GM12878 (cell line): Measurements from ENCODE around the gene PRKAA1. TPM values are rescaled to one million over a fixed set of nuclear protein-coding genes. Genes with fewer than 3 reads are reported as not detected.

Source experiments
- BHLHE40 ChIP-seq, 2 experiments: fragments of 450-650 bp in 1 of 2; IDR thresholded peaks; 2 replicates each; pipeline ENCODE4 v1.6.1; 2011 to 2017; ENCODE audit warnings: low read depth in 2 of 2, borderline replicate concordance in 1 of 2, improper control_type of control experiment in 1 of 2, low read length in 1 of 2, mild to moderate bottlenecking in 1 of 2
- BMI1 ChIP-seq: fragments of 450-650 bp; IDR thresholded peaks from 2 replicates; pipeline ENCODE4 v1.6.1; 2016; ENCODE audit warnings: mild to moderate bottlenecking, moderate library complexity, borderline replicate concordance
- CHD4 ChIP-seq: fragments of 200-600 bp; sonication (generic); IDR thresholded peaks from 2 replicates; pipeline ENCODE4 v1.6.1; 2016; ENCODE audit warnings: mild to moderate bottlenecking
- E4F1 ChIP-seq: fragments of 450-650 bp; IDR thresholded peaks from 2 replicates; pipeline ENCODE4 v1.6.1; 2018; ENCODE audit warnings: borderline replicate concordance, mild to moderate bottlenecking; ENCODE audit not compliant: partially characterized antibody
- EP300 ChIP-seq, 2 experiments: fragments of 150-350 bp in 1 of 2; IDR thresholded peaks; 2 replicates each; pipeline ENCODE4 v1.6.1; 2011 to 2012; ENCODE audit warnings: low read depth in 2 of 2, low read length in 2 of 2, borderline replicate concordance in 1 of 2, improper control_type of control experiment in 1 of 2, inconsistent platforms in 1 of 2; ENCODE audit not compliant: control insufficient read depth in 1 of 2
- HDAC6 ChIP-seq: fragments of 200-600 bp; sonication (generic); IDR thresholded peaks from one replicate; pipeline ENCODE4 v1.8.0; 2017; ENCODE audit warnings: antibody characterized with exemption; ENCODE audit not compliant: unreplicated experiment
- MEF2B ChIP-seq: fragments of 450-650 bp; IDR thresholded peaks from 2 replicates; pipeline ENCODE4 v1.6.1; 2018; ENCODE audit warnings: mild to moderate bottlenecking, moderate library complexity; ENCODE audit not compliant: partially characterized antibody, poor library complexity, severe bottlenecking
- MLLT1 ChIP-seq: fragments of 450-650 bp; IDR thresholded peaks from 2 replicates; pipeline ENCODE4 v1.6.1; 2016; ENCODE audit warnings: mild to moderate bottlenecking
- MYB ChIP-seq: fragments of 150-350 bp; IDR thresholded peaks from 2 replicates; pipeline ENCODE4 v1.6.1; 2014; ENCODE audit warnings: mild to moderate bottlenecking, low read depth, low read length, borderline replicate concordance
- NFXL1 ChIP-seq: fragments of 450-650 bp; IDR thresholded peaks from 2 replicates; pipeline ENCODE4 v1.6.1; 2017; ENCODE audit warnings: antibody characterized with exemption, mild to moderate bottlenecking, borderline replicate concordance
- PAX5 ChIP-seq: IDR thresholded peaks from 2 replicates; pipeline ENCODE4 v1.6.1; 2011; ENCODE audit warnings: low read depth, low read length, borderline replicate concordance
- PAX8 ChIP-seq: fragments of 450-650 bp; IDR thresholded peaks from 2 replicates; pipeline ENCODE4 v1.6.1; 2017; ENCODE audit warnings: mild to moderate bottlenecking, moderate library complexity
- POLR2AphosphoS5 ChIP-seq: IDR thresholded peaks from 2 replicates; pipeline ENCODE4 v1.6.1; 2011; ENCODE audit warnings: mild to moderate bottlenecking, low read length, inconsistent platforms
- RCOR1 ChIP-seq: conservative IDR thresholded peaks from 2 replicates; pipeline ENCODE4 v1.6.1; 2012; ENCODE audit warnings: low read depth, low read length, improper control_type of control experiment
- RFX5 ChIP-seq: IDR thresholded peaks from 2 replicates; pipeline ENCODE4 v1.6.1; 2011; ENCODE audit warnings: low read depth, low read length, improper control_type of control experiment
- SMC3 ChIP-seq: IDR thresholded peaks from 2 replicates; pipeline ENCODE4 v1.6.1; 2011; ENCODE audit warnings: low read length, improper control_type of control experiment, borderline replicate concordance
- SP1 ChIP-seq: IDR thresholded peaks from one replicate; pipeline ENCODE4 v1.6.1; 2011; ENCODE audit warnings: low read depth, low read length
- TARDBP ChIP-seq: IDR thresholded peaks from 2 replicates; pipeline ENCODE4 v1.6.1; 2016; ENCODE audit warnings: borderline replicate concordance
- TCF12 ChIP-seq: IDR thresholded peaks from 2 replicates; pipeline ENCODE4 v1.6.1; 2011; ENCODE audit warnings: low read depth, mild to moderate bottlenecking, low read length
- TCF3 ChIP-seq: IDR thresholded peaks from 2 replicates; pipeline ENCODE4 v1.6.1; 2012; ENCODE audit warnings: low read depth, mild to moderate bottlenecking, low read length, borderline replicate concordance; ENCODE audit not compliant: insufficient read depth
- WRNIP1 ChIP-seq: IDR thresholded peaks from 2 replicates; pipeline ENCODE4 v1.6.1; 2011; ENCODE audit warnings: low read depth, low read length, improper control_type of control experiment, borderline replicate concordance
- ZBTB40 ChIP-seq: fragments of 450-650 bp; IDR thresholded peaks from 2 replicates; pipeline ENCODE4 v1.6.1; 2016; ENCODE audit warnings: mild to moderate bottlenecking, moderate library complexity, borderline replicate concordance
- ZNF217 ChIP-seq: fragments of 450-650 bp; IDR thresholded peaks from 2 replicates; pipeline ENCODE4 v1.6.1; 2017; ENCODE audit warnings: antibody characterized with exemption, mild to moderate bottlenecking
- polyA plus RNA-seq, 11 experiments: library from polyadenylated mRNA; depleted of rRNA in 4 of 11; unstranded in 6 of 11; stranded (reverse) in 5 of 11; fragments of >200 nt; fragmentation: Nextera tagmentation in 4 of 11; fragmentation: Illumina TruSeq in 1 of 11; extraction: Ambion mirVana in 4 of 11; extraction: Trizol in 1 of 11; gene quantifications; 1 replicate in 1 of 11; 2 replicates in 10 of 11; pipeline versions ENCODE4 v1.2.1 to v1.2.3, GENCODE V29; 2011 to 2016; ENCODE audit warnings: inconsistent platforms in 2 of 11, missing spikeins in 2 of 11, low read depth in 1 of 11
- total RNA-seq, 4 experiments: library from RNA; depleted of rRNA in 3 of 4; stranded (reverse); fragments of >200 nt in 3 of 4; fragmentation: Illumina TruSeq in 1 of 4; extraction: Trizol in 1 of 4; gene quantifications; 2 replicates each; pipeline versions ENCODE4 v1.2.1 to v1.2.3, GENCODE V29; 2013 to 2021

PRKAA1 gene
- total and polyA plus RNA-seq, 10 of the 15 experiments (the other 5 are each of a cell fraction or from before 2014, with no cell fraction given) = 13.6 to 55.5 (median 29.6) TPM

- TF ChIP-seq E4F1 = no peak
- TF ChIP-seq MEF2B = peak; percentile 39
- no peak for TF ChIP-seq BHLHE40 (IDR thresholded peaks at IDR 0.05; ENCODE audit: borderline replicate concordance in 1 of 2, low read depth in 2 of 2, low read length in 1 of 2)
- TF ChIP-seq RCOR1 = no peak
- TF ChIP-seq BMI1 = 0 out of 2 replicates have a peak, but pooled peaks have one; percentile 40
- TF ChIP-seq WRNIP1 = no peak
- no peak for TF ChIP-seq TCF12
- TF ChIP-seq POLR2AphosphoS5 = no peak
- TF ChIP-seq TARDBP = no peak
- TF ChIP-seq PAX8 = no peak
- TF ChIP-seq MLLT1 = no peak
- TF ChIP-seq SP1 = no peak
- TF ChIP-seq HDAC6 = no peak
- TF ChIP-seq NFXL1 = no peak
- TF ChIP-seq SMC3 = no peak
- no peak; the same call in 1 of the 2 replicates for TF ChIP-seq ZBTB40
- no peak for TF ChIP-seq PAX5
- no peak for TF ChIP-seq CHD4
- no peak for TF ChIP-seq ZNF217
- TF ChIP-seq MYB = no peak
- TF ChIP-seq EP300 (IDR thresholded peaks at IDR 0.05; ENCODE audit: borderline replicate concordance in 1 of 2, control insufficient read depth in 1 of 2, low read depth in 2 of 2, low read length in 2 of 2) = 0 out of 4 replicates have a peak, but pooled peaks of 1 of the 2 experiments have one; percentile 13
- TF ChIP-seq TCF3 = no peak
- TF ChIP-seq RFX5 = no peak
These were observed 732 bp downstream of the PRKAA1 start (continued) for GRCh38 chr5:40797273-40798011.
